ENCODE measurements around the gene FPR3.

FPR3 gene

GRCh38 chr19:51789061-51789795 is 5.7 kb upstream of the FPR3 start:
- no peak overlapping the region for H3K4me3 ChIP-seq (ENCODE audit: low read depth, low read length)
- DNase-seq (ENCODE audit: low read depth): peak; percentile 57
- TF ChIP-seq CTCF (conservative IDR thresholded peaks at IDR 0.05; ENCODE audit: low read depth, low read length): no peak

GRCh38 chr19:51792932-51793331 is 2.0 kb upstream of the FPR3 start:
- H3K4me3 ChIP-seq (ENCODE audit: low read depth, low read length): no peak overlapping the region
- no peak for DNase-seq (ENCODE audit: low read depth)
- TF ChIP-seq CTCF (conservative IDR thresholded peaks at IDR 0.05; ENCODE audit: low read depth, low read length): no peak

GRCh38 chr19:51793994-51794393 is 963 bp upstream of the FPR3 start:
- H3K4me3 ChIP-seq (ENCODE audit: low read depth, low read length): no peak overlapping the region
- no peak for TF ChIP-seq CTCF (conservative IDR thresholded peaks at IDR 0.05; ENCODE audit: low read depth, low read length)
- DNase-seq (ENCODE audit: low read depth): no peak

- DNase-seq (ENCODE audit: low read depth): no peak
- no peak for TF ChIP-seq CTCF (conservative IDR thresholded peaks at IDR 0.05; ENCODE audit: low read depth, low read length)
- H3K4me3 ChIP-seq (ENCODE audit: low read depth, low read length): no peak overlapping the region
These were observed 1.3 kb downstream of the FPR3 start for GRCh38 chr19:51796195-51796679.

GRCh38 chr19:51797480-51797879 is 2.5 kb downstream of the FPR3 start:
- no peak overlapping the region for H3K4me3 ChIP-seq (ENCODE audit: low read depth, low read length)
- no peak for DNase-seq (ENCODE audit: low read depth)
- TF ChIP-seq CTCF (conservative IDR thresholded peaks at IDR 0.05; ENCODE audit: low read depth, low read length): no peak

- no peak overlapping the region for H3K4me3 ChIP-seq (ENCODE audit: low read depth, low read length)
- no peak for TF ChIP-seq CTCF (conservative IDR thresholded peaks at IDR 0.05; ENCODE audit: low read depth, low read length)
- no peak for DNase-seq (ENCODE audit: low read depth)
These were observed 3.1 kb downstream of the FPR3 start for GRCh38 chr19:51798062-51798461.

All from choroid plexus epithelial cell (primary cell).